Activated CD4-positive, alpha-beta T cell treated with anti-CD3 and anti-CD28 coated beads for 48 hours (primary cell): ENCODE measurements around the gene SEMA4G.
A peak's percentile ranks its signal among the peaks of the same experiment; 100 is the strongest.

Source experiments
- DNase-seq: peaks from one replicate; pipeline ENCODE4 v3.0.0-alpha.2; 2020

Gene SEMA4G

GRCh38 chr10:100993986-100994708 lies 24.8 kb downstream of the SEMA4G start:
- no peak for DNase-seq

- no peak for DNase-seq
Observed at GRCh38 chr10:100995181-100995580, 25.9 kb downstream of the SEMA4G start.

DNA sequence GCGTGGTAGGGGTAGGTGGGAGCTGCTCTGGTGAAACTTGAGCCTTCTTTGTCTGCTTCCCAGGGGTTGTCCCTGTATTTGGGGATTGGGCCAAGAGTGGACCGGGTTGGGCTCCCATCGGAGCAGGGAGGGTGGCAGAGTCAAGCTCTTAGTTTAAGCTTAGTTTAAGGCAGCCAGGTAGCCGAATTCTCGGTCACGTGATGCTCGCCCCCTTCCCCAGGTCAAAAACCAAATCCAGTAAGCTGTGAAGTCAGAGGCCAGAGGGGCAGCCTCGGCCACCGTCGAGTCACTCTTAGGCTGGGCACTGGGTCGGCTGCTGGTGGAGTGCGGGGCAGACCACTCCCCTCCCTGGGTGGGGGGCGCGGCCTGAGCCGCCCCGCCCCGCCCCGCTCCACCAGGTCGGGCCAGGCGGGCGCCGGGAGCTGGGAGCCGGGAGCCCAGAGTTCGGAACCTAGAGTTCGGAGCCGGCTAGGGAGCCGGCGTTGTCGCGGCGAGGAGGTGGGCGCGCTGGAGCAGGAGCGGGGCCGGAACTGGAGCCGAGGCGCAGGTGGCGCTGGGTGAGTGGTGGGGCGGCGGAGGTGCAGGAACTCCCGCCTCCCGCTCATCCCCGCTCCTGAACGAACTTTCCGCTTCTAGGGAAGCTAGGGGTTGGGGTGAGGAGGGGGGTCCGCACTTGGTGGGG lies 27.5 kb downstream of the SEMA4G start:
- DNase-seq, result peak; percentile 50

GRCh38 chr10:100997360-100998182 lies 28.3 kb downstream of the SEMA4G start:
- peak; percentile 81 for DNase-seq

DNA sequence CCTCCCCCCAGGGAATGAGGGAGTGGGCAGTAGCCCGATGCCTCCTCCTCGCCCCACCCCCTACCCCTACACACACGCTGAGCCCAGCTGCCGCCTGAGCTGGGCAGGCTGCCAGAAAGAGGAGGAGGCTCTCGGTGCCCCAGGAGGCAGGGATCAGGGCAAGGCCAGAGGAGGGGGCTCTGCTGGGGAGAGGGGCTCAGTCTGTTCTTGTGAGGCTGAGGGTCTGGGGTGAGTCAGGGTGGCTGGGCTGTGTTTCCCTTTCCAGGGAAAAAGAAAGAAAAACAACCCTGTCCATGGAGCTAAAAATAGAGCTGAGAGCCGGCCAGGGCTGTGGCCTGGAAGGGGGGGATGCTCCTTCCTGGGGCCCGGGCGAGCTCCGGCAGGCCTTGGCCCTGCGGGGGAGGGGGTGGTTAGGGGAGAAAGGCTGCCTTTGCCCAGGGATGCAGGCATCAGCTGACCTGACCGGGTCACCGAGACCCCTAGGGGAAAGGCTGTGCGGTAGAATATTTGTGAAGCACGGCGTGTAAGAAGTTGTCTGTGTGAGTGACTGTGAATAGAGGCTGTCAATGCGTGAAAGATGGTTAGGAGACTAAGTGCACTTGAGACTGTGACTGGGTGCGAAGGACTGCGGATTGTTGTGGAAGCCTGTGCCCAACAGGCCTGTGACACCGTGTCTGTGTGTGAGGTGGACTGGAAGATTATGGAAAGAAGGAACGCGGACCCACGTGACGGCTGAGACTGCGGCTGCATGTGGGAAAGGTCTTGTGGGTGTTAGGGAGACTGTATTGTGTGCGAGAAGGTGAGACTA lies 29.1 kb downstream of the SEMA4G start:
- peak; percentile 76 for DNase-seq

DNA sequence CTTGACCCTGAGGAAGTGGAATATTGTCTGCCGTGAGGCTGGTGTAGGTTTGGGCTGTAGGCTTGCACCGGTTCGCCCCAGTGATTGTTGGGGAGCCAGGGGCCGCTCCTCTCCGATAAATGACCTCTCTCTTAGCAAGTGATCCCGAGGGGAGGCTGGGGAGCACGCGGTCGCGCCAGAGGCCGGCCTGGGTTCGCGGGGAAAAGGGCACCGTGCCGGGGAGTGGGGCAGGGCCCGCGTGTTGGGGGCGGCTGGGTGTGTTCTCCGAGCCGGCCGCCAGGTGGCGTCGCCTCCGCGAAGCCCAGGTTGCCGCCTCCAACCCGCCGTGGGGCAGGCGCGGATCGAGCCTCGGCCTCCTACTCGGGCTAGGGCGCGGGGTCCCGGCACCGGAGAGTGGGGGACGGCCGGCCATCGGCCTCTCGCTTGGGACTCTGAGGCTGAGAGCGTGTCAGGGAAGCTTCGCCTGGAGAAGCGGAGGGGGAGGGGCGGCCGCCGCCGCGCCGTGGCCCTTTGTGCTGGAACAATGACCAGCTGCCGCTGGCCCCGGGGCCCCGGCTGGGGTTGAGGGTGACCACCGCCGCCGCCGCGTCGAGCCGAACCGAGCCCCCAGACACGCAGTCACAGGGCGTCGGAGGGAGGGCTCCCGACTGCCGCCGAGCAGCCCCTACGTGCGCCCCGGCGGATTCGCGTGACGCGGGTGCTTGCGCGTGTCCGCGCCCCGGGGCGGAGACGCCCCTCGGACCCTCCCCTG lies 29.9 kb downstream of the SEMA4G start:
- DNase-seq, result peak; percentile 85

DNA sequence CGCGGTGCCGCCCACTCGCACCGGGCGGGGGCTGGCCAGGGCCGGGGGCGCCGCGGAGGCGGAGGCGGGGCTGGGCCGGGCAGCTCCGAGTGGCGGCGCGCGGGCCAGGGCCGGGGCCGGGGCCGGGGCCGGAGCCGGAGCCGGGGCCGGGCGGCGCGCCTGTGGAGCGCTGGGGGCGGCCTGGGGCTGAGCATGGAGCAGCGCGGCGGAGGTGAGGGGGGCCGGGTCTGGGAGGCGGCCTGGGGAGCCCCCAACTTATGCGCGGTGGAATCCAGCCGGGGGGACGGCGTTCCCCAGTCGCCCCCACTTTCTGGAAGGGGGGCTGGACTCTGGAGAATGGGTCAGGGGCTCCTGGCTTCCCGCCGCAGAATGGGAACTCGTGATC lies 30.4 kb downstream of the SEMA4G start, which contains the start of gene LZTS2:
Gene LZTS2 (plus strand): TSS at position 67 of the 385 bp plus-strand sequence. CDS start 2,731 bp downstream, outside the sequence.
- no peak for DNase-seq

- no peak for DNase-seq
Observed at GRCh38 chr10:101000127-101000914, 31.0 kb downstream of the SEMA4G start.

- DNase-seq, result no peak
Observed at GRCh38 chr10:101000915-101001658, 31.8 kb downstream of the SEMA4G start.

DNA sequence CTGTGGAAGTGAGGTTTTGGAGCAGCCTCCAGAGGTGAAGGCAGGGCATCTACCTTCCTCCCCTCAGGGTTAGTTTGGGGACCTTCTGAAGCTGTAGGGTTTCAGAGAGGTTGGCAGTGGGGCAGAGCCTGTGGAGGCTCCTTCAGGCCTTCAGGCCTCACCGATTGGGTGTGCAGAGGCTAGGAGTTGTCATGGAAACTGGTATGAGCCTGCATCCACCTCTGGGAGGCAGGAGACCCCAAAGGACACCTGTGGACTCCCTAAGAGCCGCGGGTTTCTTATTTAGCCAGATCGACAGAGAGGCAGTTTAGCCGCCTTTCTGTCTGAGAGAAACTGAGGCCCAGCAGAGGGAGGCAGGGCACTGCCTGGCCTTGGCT lies 32.3 kb downstream of the SEMA4G start:
- DNase-seq, result no peak

- no peak for DNase-seq
Observed at GRCh38 chr10:101002456-101002855, 33.2 kb downstream of the SEMA4G start.

DNA sequence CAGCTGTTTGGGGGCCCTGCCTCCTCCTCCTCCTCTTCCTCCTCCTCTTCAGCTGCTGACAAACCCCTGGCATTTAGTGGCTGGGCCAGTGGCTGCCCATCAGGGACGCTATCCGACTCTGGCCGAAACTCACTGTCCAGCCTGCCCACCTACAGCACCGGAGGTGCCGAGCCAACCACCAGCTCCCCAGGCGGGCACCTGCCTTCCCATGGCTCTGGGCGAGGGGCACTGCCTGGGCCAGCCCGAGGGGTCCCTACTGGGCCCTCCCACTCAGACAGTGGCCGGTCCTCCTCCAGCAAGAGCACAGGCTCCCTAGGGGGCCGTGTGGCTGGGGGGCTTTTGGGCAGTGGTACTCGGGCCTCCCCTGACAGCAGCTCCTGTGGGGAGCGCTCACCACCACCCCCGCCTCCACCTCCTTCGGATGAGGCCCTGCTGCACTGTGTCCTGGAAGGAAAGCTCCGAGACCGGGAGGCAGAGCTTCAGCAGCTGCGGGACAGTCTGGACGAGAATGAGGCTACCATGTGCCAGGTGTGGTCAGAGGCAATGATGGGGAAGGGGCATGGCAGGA lies 34.4 kb downstream of the SEMA4G start:
- DNase-seq, result no peak

- DNase-seq, result no peak
Observed at GRCh38 chr10:101005361-101005760, 36.1 kb downstream of the SEMA4G start.

DNA sequence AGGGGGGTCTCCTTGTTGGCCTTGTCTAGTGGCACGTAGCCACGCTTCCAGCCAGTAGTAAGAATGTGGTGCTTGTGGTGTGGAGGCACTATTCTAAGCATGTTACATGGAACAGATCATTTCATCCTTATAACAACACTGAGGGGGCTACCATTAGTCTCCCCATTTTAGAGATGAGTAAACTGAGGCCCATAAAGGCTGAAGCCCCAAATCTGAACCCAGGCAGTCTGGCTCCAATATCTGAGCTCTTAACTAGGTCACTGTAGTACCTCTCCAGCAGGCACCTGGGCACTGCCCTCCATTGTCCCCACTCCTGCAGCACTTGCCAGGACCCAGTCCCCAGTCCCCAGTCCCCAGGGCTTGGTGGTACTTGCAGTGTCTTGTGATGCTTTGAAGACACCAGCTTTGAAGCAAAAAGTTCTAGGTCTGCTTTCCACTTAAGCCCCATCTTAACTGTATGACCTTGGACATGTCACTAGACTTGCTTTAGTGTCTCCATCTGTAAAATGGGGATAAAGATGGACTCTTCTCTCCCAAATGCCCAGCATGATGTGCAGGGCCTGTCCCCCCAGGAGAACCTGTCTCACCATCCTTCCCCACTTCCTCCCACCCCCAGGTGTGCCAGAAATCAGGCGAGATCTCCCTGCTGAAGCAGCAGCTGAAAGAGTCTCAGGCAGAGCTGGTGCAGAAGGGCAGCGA lies 36.7 kb downstream of the SEMA4G start:
- no peak for DNase-seq

- DNase-seq, result no peak
Observed at GRCh38 chr10:101006593-101007098, 37.3 kb downstream of the SEMA4G start.

GRCh38 chr10:101007099-101007711 lies 37.9 kb downstream of the SEMA4G start:
- DNase-seq, result no peak

DNA sequence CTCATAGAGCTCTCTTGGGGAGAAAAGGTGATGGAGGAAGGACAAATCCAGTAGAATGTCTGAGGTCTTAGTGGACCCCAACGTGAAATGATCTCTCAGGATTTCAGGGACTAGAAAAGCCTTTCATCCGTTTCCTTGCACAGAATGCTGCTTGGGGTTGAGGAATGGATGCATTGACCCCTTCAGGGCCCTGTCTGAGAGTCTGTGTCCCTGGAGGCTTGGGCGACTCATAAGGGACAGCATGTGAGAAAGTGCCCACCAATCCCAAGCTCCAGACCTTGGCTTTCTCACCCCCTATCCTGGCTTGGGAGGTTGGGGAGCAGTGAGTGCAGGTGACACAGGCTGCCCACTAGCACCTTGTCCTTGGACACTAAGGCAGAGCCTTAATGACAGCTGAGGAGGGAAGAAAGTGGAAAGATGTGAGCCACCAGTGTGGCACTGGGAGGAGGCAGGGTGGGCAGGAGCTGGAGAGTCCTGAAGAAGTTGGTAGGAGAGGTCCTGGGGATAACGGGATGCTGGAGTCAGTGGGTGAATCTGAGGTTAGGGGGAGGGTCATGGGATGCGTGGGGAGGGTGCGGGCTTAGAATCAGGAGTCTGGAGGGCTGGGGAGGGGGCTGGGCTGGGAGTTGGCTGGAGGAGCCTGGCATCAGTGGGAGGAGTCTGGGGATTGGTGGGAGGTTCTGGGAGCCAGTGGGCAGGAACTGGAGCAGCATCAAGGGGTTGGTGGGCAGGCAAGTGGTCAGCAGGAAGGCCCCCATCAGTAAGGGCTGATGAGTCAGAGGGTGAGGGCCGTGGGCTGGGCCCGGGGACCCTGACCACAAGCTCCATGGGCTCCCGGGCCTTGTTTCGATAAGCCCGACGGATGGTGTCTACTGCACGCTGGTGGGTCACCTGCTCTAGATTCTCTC lies 38.9 kb downstream of the SEMA4G start:
- no peak for DNase-seq
